NK-92 treated with Interleukin-12 subunit alpha and Interleukin-12 subunit beta, amount 100 ng/mL, for 24 hours (cell line): ENCODE data around the gene ACBD6.

ENCODE experiments used
- DNase-seq: peaks from one replicate; lab custom pipeline; 2025; lab: John Stamatoyannopoulos, UW

ACBD6 gene

GRCh38 chr1:180270530-180271271 is 231.7 kb downstream of the ACBD6 start:
- DNase-seq = no peak

GRCh38 chr1:180269645-180270529 is 232.5 kb downstream of the ACBD6 start:
- no peak for DNase-seq

GRCh38 chr1:180268556-180269075 is 233.8 kb downstream of the ACBD6 start:
- no peak for DNase-seq

GRCh38 chr1:180267761-180268555 is 234.4 kb downstream of the ACBD6 start:
- no peak for DNase-seq

- DNase-seq = no peak
Measured at GRCh38 chr1:180267211-180267561, 235.2 kb downstream of the ACBD6 start.

- no peak for DNase-seq
Measured at GRCh38 chr1:180266275-180267210, 235.8 kb downstream of the ACBD6 start.

- DNase-seq = no peak
Measured at GRCh38 chr1:180265871-180266270, 236.5 kb downstream of the ACBD6 start.

- DNase-seq = no peak
Measured at GRCh38 chr1:180265201-180265600, 237.2 kb downstream of the ACBD6 start.

- DNase-seq = no peak
Measured at GRCh38 chr1:180264595-180264994, 237.8 kb downstream of the ACBD6 start.

GRCh38 chr1:180262628-180263488 is 239.5 kb downstream of the ACBD6 start:
- no peak for DNase-seq

GRCh38 chr1:180261524-180262155 is 240.7 kb downstream of the ACBD6 start:
- DNase-seq = no peak

GRCh38 chr1:180261030-180261429 is 241.3 kb downstream of the ACBD6 start:
- DNase-seq = no peak

GRCh38 chr1:180260541-180260940 is 241.8 kb downstream of the ACBD6 start:
- no peak for DNase-seq

- no peak for DNase-seq
Measured at GRCh38 chr1:180259431-180260338, 242.7 kb downstream of the ACBD6 start.

- DNase-seq = no peak
Measured at GRCh38 chr1:180258935-180259334, 243.4 kb downstream of the ACBD6 start.

GRCh38 chr1:180258290-180258689 is 244.1 kb downstream of the ACBD6 start:
- DNase-seq = no peak

GRCh38 chr1:180257486-180257885 is 244.9 kb downstream of the ACBD6 start:
- no peak for DNase-seq

GRCh38 chr1:180257028-180257386 is 245.4 kb downstream of the ACBD6 start:
- DNase-seq = no peak
